ENCODE data around the gene ADRB1.

DNA sequence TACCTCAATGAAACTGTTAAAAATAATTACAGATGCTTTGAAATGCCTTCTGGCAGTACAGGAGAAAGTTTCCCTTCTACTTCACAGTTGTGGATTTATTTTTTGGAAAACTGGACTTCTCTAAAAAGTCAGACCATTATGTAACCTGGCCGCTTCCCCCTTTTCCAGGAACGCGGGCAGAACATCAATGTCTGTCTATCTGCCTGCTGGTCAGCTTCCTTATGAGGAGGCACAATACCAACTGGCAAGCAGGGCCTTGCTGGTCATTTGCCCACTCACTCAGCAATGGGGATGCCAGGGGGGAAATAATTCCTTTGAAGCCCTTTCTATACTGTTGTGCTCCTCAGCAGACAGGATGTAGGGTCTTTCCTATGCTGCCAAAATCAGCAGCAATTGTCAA lies 22.5 kb upstream of the ADRB1 start:
- no peak for TF ChIP-seq POLR2A (IDR thresholded peaks at IDR 0.05)
- TF ChIP-seq, protein P1, sequence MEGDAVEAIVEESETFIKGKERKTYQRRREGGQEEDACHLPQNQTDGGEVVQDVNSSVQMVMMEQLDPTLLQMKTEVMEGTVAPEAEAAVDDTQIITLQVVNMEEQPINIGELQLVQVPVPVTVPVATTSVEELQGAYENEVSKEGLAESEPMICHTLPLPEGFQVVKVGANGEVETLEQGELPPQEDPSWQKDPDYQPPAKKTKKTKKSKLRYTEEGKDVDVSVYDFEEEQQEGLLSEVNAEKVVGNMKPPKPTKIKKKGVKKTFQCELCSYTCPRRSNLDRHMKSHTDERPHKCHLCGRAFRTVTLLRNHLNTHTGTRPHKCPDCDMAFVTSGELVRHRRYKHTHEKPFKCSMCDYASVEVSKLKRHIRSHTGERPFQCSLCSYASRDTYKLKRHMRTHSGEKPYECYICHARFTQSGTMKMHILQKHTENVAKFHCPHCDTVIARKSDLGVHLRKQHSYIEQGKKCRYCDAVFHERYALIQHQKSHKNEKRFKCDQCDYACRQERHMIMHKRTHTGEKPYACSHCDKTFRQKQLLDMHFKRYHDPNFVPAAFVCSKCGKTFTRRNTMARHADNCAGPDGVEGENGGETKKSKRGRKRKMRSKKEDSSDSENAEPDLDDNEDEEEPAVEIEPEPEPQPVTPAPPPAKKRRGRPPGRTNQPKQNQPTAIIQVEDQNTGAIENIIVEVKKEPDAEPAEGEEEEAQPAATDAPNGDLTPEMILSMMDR (IDR thresholded peaks at IDR 0.05 in 4 of 5, conservative IDR thresholded peaks at IDR 0.05 in 1 of 5) = no peak

All from gastrocnemius medialis (tissue), 4 donors.